Stimulated activated naive B cell treated with anti-CD40 and anti-IgM and Interleukin-4, amounts not matched to agents 10 μg/mL and 1 μg/mL and 100 μg/mL, for 72 hours (primary cell): ENCODE measurements around the gene GNAZ.
"Not testable (repeated sequence)": the region's sequence is repeated elsewhere in the genome, so short reads cannot be mapped to it uniquely, and the experiment has no call there.

Experiments used
- ATAC-seq, 2 donors: fragments of 150-1000 bp; cut with Tn5 transposase; replicated peaks; 2 replicates each; pipeline ENCODE4 v1.10.0; 2021; ENCODE audit warnings: moderate library complexity in 1 of 2
- DNase-seq: peaks from one replicate; pipeline ENCODE4 v3.0.0; 2021
- H3K27ac Mint-ChIP-seq: one replicate; pipeline ENCODE4 v1.8.0; 2022; ENCODE audit warnings: mild to moderate bottlenecking, mixed read lengths
- H3K27me3 Mint-ChIP-seq, 2 donors: one replicate each; pipeline ENCODE4 v1.8.0; 2022; ENCODE audit warnings: mixed read lengths in 2 of 2
- H3K36me3 Mint-ChIP-seq, 2 donors: one replicate each; pipeline ENCODE4 v1.8.0; 2022; ENCODE audit warnings: mixed read lengths in 2 of 2, mild to moderate bottlenecking in 1 of 2
- H3K4me1 Mint-ChIP-seq, 2 donors: one replicate each; pipeline ENCODE4 v1.8.0; 2022; ENCODE audit warnings: mixed read lengths in 2 of 2, mild to moderate bottlenecking in 1 of 2
- H3K4me3 Mint-ChIP-seq, 2 donors: one replicate each; pipeline ENCODE4 v1.8.0; 2022; ENCODE audit warnings: mild to moderate bottlenecking in 2 of 2, mixed read lengths in 2 of 2, moderate library complexity in 1 of 2
- H3K9me3 Mint-ChIP-seq, 2 donors: one replicate each; pipeline ENCODE4 v1.8.0; 2022; ENCODE audit warnings: mixed read lengths in 2 of 2, mild to moderate bottlenecking in 1 of 2

The GNAZ gene

GRCh38 chr22:23070418-23071229, at the start of gene GNAZ:
TSS of gene GNAZ (plus strand) at chr22:23070519. CDS start at chr22:23095696, 25,177 bp downstream.
- Mint-ChIP-seq H3K9me3 (no peaks in the 10 kb centered on the region), H3K27me3 (peaks cover 0 to 13% of the 10 kb centered on the region in 2 donors), H3K4me1 (peaks cover 33 to 58% of the 10 kb centered on the region in 2 donors), H3K4me3 (peak within 1 kb of the TSS; percentile 84 to 86), H3K36me3 (peaks cover 0 to 4% of the 10 kb centered on the region in 2 donors), H3K27ac (peak within 1 kb of the TSS; percentile 14)
- ATAC-seq (peak; percentile 77 to 80), DNase-seq (no peak)

GRCh38 chr22:23020659-23021293, 49.5 kb upstream of the GNAZ start:
- ATAC-seq (peak; percentile 93), DNase-seq (no peak)
- peaks cover 5 to 7% of the 10 kb centered on the region in 2 donors for H3K9me3 Mint-ChIP-seq
- H3K27ac Mint-ChIP-seq: peak overlapping the region; percentile 72
- peaks cover 4 to 9% of the 10 kb centered on the region in 2 donors for H3K36me3 Mint-ChIP-seq
- H3K27me3 Mint-ChIP-seq: no peaks in the 10 kb centered on the region
- peaks cover 11 to 15% of the 10 kb centered on the region in 2 donors for H3K4me1 Mint-ChIP-seq
- H3K4me3 Mint-ChIP-seq: peak overlapping the region; percentile 34 to 54

- H3K36me3 Mint-ChIP-seq, H3K27ac Mint-ChIP-seq, H3K9me3 Mint-ChIP-seq, ATAC-seq, DNase-seq, H3K27me3 Mint-ChIP-seq: not testable (repeated sequence)
- peaks cover 12 to 15% of the 10 kb centered on the region in 2 donors for H3K4me1 Mint-ChIP-seq
- peak overlapping the region in 1 of 2 donors; percentile 35 for H3K4me3 Mint-ChIP-seq
Observed at GRCh38 chr22:23021660-23022353, 48.5 kb upstream of the GNAZ start.

GRCh38 chr22:23023294-23023693, 47.0 kb upstream of the GNAZ start:
- H3K4me1 Mint-ChIP-seq: peaks cover 15% of the 10 kb centered on the region in 2 donors
- H3K27ac Mint-ChIP-seq: no peak overlapping the region
- H3K4me3 Mint-ChIP-seq: no peak overlapping the region
- peaks cover 4 to 9% of the 10 kb centered on the region in 2 donors for H3K36me3 Mint-ChIP-seq
- ATAC-seq: no peak
- H3K9me3 Mint-ChIP-seq: peaks cover 5 to 7% of the 10 kb centered on the region in 2 donors
- DNase-seq: no peak
- H3K27me3 Mint-ChIP-seq: no peaks in the 10 kb centered on the region

- Mint-ChIP-seq H3K27ac (no peak overlapping the region), H3K4me1 (peaks cover 1 to 5% of the 10 kb centered on the region in 2 donors), H3K9me3 (peaks cover under 1% of the 10 kb centered on the region in 2 donors)
Observed at GRCh38 chr22:23026777-23027176, 43.5 kb upstream of the GNAZ start.

GRCh38 chr22:23027849-23028248, 42.5 kb upstream of the GNAZ start:
- not testable (repeated sequence) for H3K27me3 Mint-ChIP-seq, ATAC-seq, H3K27ac Mint-ChIP-seq, H3K4me3 Mint-ChIP-seq, DNase-seq, H3K9me3 Mint-ChIP-seq, H3K4me1 Mint-ChIP-seq, H3K36me3 Mint-ChIP-seq

More at GRCh38 chr22:23026777-23027176, 43.5 kb upstream of the GNAZ start:
- Mint-ChIP-seq H3K4me3 (no peak overlapping the region), H3K36me3 (peaks cover under 1 to 1% of the 10 kb centered on the region in 2 donors), H3K27me3 (no peaks in the 10 kb centered on the region)
- ATAC-seq (no peak), DNase-seq (no peak)

GRCh38 chr22:23029521-23030228, 40.6 kb upstream of the GNAZ start:
- peaks cover 0 to 4% of the 10 kb centered on the region in 2 donors for H3K36me3 Mint-ChIP-seq
- peaks cover 11 to 19% of the 10 kb centered on the region in 2 donors for H3K4me1 Mint-ChIP-seq
- peaks cover 0 to 7% of the 10 kb centered on the region in 2 donors for H3K9me3 Mint-ChIP-seq
- no peak overlapping the region for H3K4me3 Mint-ChIP-seq
- no peak for ATAC-seq
- no peaks in the 10 kb centered on the region for H3K27me3 Mint-ChIP-seq
- no peak for DNase-seq
- no peak overlapping the region for H3K27ac Mint-ChIP-seq

- H3K4me3 Mint-ChIP-seq: no peak overlapping the region
- peaks cover 25 to 36% of the 10 kb centered on the region in 2 donors for H3K4me1 Mint-ChIP-seq
- H3K27me3 Mint-ChIP-seq: no peaks in the 10 kb centered on the region
- no peak overlapping the region for H3K27ac Mint-ChIP-seq
- ATAC-seq (no peak), DNase-seq (no peak)
- H3K36me3 Mint-ChIP-seq: peaks cover 0 to 4% of the 10 kb centered on the region in 2 donors
- peaks cover 0 to 8% of the 10 kb centered on the region in 2 donors for H3K9me3 Mint-ChIP-seq
Observed at GRCh38 chr22:23031381-23031780, 38.9 kb upstream of the GNAZ start.

- DNase-seq: no peak
- Mint-ChIP-seq H3K4me1 (peaks cover 27 to 40% of the 10 kb centered on the region in 2 donors), H3K9me3 (peaks cover 0 to 8% of the 10 kb centered on the region in 2 donors), H3K4me3 (no peak overlapping the region), H3K27ac (no peak overlapping the region), H3K36me3 (peaks cover 0 to 4% of the 10 kb centered on the region in 2 donors), H3K27me3 (no peaks in the 10 kb centered on the region)
- ATAC-seq: no peak
Observed at GRCh38 chr22:23031786-23032185, 38.5 kb upstream of the GNAZ start.

- Mint-ChIP-seq H3K4me1 (peaks cover 30 to 49% of the 10 kb centered on the region in 2 donors), H3K4me3 (no peak overlapping the region), H3K36me3 (peaks cover 0 to 4% of the 10 kb centered on the region in 2 donors), H3K27ac (no peak overlapping the region), H3K27me3 (no peaks in the 10 kb centered on the region), H3K9me3 (peaks cover 0 to 8% of the 10 kb centered on the region in 2 donors)
- no peak for DNase-seq
- no peak for ATAC-seq
Observed at GRCh38 chr22:23032658-23033057, 37.7 kb upstream of the GNAZ start.

- ATAC-seq (no peak), DNase-seq (no peak)
- Mint-ChIP-seq H3K9me3 (peaks cover 0 to 8% of the 10 kb centered on the region in 2 donors), H3K36me3 (peaks cover 0 to 4% of the 10 kb centered on the region in 2 donors), H3K27me3 (no peaks in the 10 kb centered on the region), H3K27ac (no peak overlapping the region), H3K4me1 (peaks cover 37 to 55% of the 10 kb centered on the region in 2 donors), H3K4me3 (no peak overlapping the region)
Observed at GRCh38 chr22:23033116-23033905, 37.0 kb upstream of the GNAZ start.

- DNase-seq (no peak), ATAC-seq (peak; percentile 55 to 68)
- H3K4me3 Mint-ChIP-seq: peak overlapping the region; percentile 4 to 23
- peak overlapping the region; percentile 38 for H3K27ac Mint-ChIP-seq
- peaks cover 0 to 8% of the 10 kb centered on the region in 2 donors for H3K9me3 Mint-ChIP-seq
- H3K27me3 Mint-ChIP-seq: no peaks in the 10 kb centered on the region
- peaks cover 0 to 4% of the 10 kb centered on the region in 2 donors for H3K36me3 Mint-ChIP-seq
- H3K4me1 Mint-ChIP-seq: peaks cover 39 to 59% of the 10 kb centered on the region in 2 donors
Observed at GRCh38 chr22:23034621-23035556, 35.4 kb upstream of the GNAZ start.
